Activated naive CD8-positive, alpha-beta T cell treated with anti-CD3 and anti-CD28 coated beads, Interleukin-2, amount 50 U/mL, for 24 hours (primary cell): ENCODE data around the gene P2RX5.

Experiments used
- ATAC-seq: fragments of 150-1000 bp; cut with Tn5 transposase; one replicate; pipeline ENCODE4 v1.10.0; 2021
- DNase-seq: peaks from one replicate; pipeline ENCODE4 v3.0.0; 2021
- H3K27ac Mint-ChIP-seq: one replicate; pipeline ENCODE4 v1.8.0; 2021; ENCODE audit warnings: mild to moderate bottlenecking, mixed read lengths
- H3K27me3 Mint-ChIP-seq: one replicate; pipeline ENCODE4 v1.8.0; 2021; ENCODE audit warnings: mixed read lengths
- H3K36me3 Mint-ChIP-seq: one replicate; pipeline ENCODE4 v1.8.0; 2021; ENCODE audit warnings: low read depth, mixed read lengths
- H3K4me1 Mint-ChIP-seq: one replicate; pipeline ENCODE4 v1.8.0; 2021; ENCODE audit warnings: mixed read lengths
- H3K4me3 Mint-ChIP-seq: one replicate; pipeline ENCODE4 v1.8.0; 2021; ENCODE audit warnings: mild to moderate bottlenecking, moderate library complexity, mixed read lengths
- H3K9me3 Mint-ChIP-seq: one replicate; pipeline ENCODE4 v1.8.0; 2021; ENCODE audit warnings: mixed read lengths

The P2RX5 gene

DNA sequence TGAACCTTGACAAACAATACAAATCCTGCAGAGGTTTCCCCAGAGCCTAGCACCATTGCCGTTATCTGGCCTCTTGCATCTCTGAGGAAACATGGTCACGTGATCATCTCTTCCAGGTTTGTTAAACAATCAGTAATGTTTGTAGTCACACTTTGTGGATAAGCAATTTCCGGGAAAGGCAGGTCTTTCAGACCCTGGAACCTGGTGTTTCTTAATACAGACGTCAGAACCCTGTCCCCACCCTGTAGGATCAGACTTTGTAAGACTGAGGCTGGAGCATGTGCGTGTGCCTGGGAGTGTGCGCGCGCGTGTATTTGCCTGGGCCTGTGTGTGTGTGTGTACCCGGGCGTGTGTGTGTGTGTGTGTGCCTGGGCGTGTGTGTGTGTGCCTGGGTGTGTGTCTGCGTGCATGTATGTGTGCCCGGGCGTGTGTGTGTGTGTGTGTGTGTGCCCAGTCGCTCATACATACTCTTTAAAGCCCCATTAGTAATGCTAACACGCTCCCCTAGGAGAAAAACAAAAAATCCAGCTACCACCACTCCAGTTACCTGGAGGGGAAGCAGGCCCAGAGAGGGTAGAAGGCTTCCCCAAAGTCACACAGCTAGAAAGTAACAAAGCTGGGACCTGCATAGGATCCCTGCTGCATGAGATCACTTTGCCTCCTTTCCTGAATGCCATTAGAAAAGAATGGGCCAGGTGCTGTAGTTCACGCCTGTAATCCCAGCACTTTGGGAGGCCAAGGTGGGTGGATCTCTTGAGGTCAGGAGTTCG lies 54.1 kb downstream of the P2RX5 start:
- Mint-ChIP-seq H3K27ac (no peak overlapping the region), H3K4me3 (no peak overlapping the region), H3K9me3 (no peaks in the 10 kb centered on the region), H3K27me3 (no peaks in the 10 kb centered on the region), H3K4me1 (peaks cover 56% of the 10 kb centered on the region), H3K36me3 (peaks cover 14% of the 10 kb centered on the region)
- no peak for DNase-seq
- ATAC-seq, result no peak

DNA sequence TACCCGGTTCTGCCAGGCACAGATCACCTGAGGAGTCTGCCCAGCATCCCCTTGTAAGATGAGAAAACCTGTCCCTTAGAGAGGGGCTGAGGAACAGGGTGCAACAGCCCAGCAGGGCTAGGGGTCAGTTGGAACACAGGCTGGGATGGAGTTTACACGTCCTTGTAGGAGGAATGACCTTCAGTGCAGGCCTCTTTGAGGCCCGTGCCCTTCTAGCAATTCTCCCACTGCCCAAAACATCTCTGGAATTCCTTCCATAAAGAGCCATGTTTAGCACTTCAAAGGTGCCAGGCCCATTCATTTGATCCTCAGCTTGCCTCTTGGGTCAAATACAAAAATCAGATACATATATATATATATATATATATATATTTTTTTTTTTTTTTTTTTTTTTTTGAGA lies 54.9 kb downstream of the P2RX5 start:
- ATAC-seq (no peak), DNase-seq (no peak)
- Mint-ChIP-seq H3K9me3 (no peaks in the 10 kb centered on the region), H3K27me3 (no peaks in the 10 kb centered on the region), H3K27ac (peak overlapping the region; percentile 90), H3K4me3 (no peak overlapping the region), H3K36me3 (peaks cover 14% of the 10 kb centered on the region), H3K4me1 (peaks cover 56% of the 10 kb centered on the region)

DNA sequence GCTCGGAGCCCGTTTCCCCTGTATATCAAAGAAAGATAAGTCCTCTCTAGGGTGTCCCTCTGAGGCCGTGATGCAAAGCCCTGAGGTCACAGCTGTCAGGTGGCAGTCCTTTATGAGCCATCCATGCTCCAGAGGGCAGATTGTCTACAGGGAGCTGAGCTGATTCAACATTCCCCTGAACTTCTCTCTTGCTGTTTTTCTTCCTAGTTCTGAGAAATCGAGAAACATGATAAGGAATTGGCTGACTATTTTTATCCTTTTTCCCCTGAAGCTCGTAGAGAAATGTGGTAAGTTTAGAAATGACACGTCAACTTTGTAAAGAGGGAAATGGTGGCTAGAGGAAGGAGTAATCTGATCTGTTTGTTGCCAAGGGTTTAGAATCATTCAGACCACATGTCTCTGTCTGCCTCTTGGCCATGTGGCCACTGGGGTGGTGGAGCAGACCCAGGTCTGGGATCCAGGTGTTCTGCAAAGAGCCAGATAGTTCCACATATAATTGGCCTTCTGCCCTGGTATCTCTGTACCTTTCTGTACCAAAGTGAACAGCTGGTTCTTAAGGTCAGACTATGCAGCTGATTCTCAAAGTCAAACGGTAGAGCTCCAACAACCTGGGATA lies 55.9 kb downstream of the P2RX5 start:
- Mint-ChIP-seq H3K27me3 (no peaks in the 10 kb centered on the region), H3K4me3 (peak overlapping the region; percentile 61), H3K9me3 (no peaks in the 10 kb centered on the region), H3K27ac (peak overlapping the region; percentile 90), H3K4me1 (peaks cover 53% of the 10 kb centered on the region), H3K36me3 (peaks cover 10% of the 10 kb centered on the region)
- peak; percentile 44 for DNase-seq
- peak; percentile 26 for ATAC-seq

DNA sequence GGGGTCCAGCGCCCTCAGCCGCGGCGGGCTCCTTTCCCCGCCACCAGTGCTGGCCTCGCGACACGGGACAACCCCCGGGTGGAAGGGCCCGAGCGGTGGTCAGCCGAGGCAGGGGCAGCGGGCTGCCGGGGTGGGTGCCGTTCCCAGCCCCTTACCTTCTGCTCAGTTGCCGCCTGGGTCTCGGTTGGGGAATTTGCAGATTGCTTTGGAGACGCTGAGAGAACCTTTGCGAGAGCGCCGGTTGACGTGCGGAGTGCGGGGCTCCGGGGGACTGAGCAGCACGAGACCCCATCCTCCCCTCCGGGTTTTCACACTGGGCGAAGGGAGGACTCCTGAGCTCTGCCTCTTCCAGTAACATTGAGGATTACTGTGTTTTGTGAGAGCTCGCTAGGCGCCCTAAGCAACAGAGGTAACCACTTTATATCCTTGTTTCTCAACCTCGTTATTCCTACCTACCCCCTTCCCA lies 59.0 kb downstream of the P2RX5 start:
- peak overlapping the region; percentile 93 for H3K4me3 Mint-ChIP-seq
- no peak overlapping the region for H3K27ac Mint-ChIP-seq
- no peak for ATAC-seq
- H3K4me1 Mint-ChIP-seq, result peaks cover 44% of the 10 kb centered on the region
- DNase-seq, result no peak
- H3K36me3 Mint-ChIP-seq, result peaks cover 4% of the 10 kb centered on the region
- no peaks in the 10 kb centered on the region for H3K27me3 Mint-ChIP-seq
- no peaks in the 10 kb centered on the region for H3K9me3 Mint-ChIP-seq

DNA sequence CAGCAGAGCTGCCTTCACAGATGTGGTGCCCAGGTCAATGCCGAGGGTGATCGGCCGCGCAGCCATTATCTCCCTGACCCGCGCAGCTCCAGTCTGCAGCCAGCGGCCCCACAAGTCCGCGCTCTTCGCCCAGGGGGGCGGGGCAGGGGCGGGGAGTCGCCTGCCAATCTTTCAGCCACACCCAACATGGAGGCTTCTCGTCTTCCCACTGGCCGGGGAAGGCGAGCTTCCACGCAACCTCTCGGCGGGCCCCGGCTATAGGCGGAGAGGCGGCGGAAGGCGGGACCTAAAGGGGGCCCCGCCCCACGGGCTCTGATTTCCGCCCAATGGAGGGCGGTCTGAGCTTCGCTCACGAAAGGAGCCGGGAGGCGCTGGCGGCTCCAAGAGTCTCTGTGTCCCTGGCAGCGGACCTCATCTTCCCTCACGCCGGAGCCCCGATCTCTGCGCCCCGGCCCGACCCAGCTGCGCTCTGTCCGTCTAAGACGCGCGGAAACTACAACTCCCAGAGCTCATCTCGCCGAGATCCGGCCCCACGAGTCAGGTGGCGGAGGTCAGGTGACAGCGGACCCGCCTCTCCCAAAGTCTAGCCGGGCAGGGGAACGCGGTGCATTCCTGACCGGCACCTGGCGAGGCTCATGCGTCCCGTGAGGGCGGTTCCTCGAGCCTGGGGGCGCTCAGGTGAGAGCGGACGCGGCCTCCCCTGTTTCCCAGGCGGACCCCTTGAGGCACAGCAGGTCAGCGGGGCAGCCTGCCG lies 59.6 kb downstream of the P2RX5 start, which contains the start of the genes CTNS and SHPK:
TSS of gene CTNS (plus strand) at position 607 of the 754 bp plus-strand sequence. CDS start 3,447 bp downstream, outside the sequence.
TSS of gene SHPK (minus strand) at position 97 of the 754 bp plus-strand sequence. CDS start at position 66, 31 bp downstream.
- DNase-seq (peak; percentile 96), ATAC-seq (peak; percentile 96)
- no peaks in the 10 kb centered on the region for H3K9me3 Mint-ChIP-seq
- peaks cover 41% of the 10 kb centered on the region for H3K4me1 Mint-ChIP-seq
- no peaks in the 10 kb centered on the region for H3K27me3 Mint-ChIP-seq
- peak within 1 kb of the TSS; percentile 93 for H3K4me3 Mint-ChIP-seq
- peak within 1 kb of the TSS; percentile 97 for H3K27ac Mint-ChIP-seq
- peaks cover 4% of the 10 kb centered on the region for H3K36me3 Mint-ChIP-seq

DNA sequence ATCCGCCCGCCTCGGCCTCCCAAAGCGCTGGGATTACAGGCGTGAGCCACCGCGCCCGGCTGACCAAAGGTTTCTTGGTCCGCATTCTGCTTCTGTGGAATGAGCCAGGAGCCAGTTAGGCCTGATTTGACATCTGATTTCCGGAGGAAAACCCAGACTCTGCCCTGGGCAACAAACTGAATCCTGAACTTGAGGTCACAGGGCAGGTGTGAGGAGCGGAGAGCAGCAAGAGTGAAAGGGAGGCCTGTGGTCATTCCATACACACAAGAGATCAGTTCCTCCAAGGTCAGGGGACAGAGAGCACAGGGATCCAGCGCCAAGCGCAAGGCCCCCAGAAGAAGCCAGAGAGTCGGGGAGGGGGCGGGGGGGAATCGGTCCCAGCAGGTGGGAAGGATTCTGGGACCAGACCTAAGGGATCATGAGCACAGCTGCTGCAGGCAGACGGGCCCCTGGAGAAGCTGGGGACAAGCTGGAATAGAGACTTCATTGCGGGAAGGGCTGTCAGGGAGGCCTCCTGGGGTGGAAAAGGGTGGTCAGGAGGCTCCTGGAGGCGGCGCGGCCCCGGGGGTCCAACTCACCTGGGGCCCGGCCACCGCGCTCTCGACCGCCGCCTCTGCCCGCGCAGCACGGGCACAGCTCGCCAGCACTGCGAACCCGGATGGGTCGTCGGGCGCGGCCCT lies 60.3 kb downstream of the P2RX5 start:
- ATAC-seq (peak; percentile 14), DNase-seq (no peak)
- no peaks in the 10 kb centered on the region for H3K27me3 Mint-ChIP-seq
- H3K9me3 Mint-ChIP-seq, result no peaks in the 10 kb centered on the region
- H3K36me3 Mint-ChIP-seq, result peaks cover 4% of the 10 kb centered on the region
- no peak overlapping the region for H3K27ac Mint-ChIP-seq
- peaks cover 37% of the 10 kb centered on the region for H3K4me1 Mint-ChIP-seq
- H3K4me3 Mint-ChIP-seq, result peak overlapping the region; percentile 93

DNA sequence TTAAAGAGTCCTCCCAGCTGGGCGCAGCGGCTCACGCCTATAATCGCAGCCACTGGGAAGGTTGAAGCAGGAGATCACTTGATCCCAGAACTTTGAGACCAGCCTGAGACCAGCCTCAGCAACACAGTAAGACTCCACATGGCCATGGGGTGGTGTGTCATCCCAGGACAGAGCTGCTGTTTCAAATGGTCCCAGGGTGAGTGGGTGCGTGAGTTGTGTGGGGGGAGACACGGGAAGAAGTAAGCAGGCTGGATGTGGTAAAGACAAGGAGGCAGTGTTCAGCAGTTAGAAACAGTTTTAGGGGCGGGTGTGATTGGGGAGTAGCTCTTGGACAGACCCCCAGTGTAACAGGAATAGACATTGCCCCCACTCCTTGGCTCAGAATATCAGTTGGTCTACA lies 63.7 kb downstream of the P2RX5 start:
- Mint-ChIP-seq H3K4me1 (peaks cover 10% of the 10 kb centered on the region), H3K4me3 (no peak overlapping the region), H3K27ac (no peak overlapping the region), H3K36me3 (peaks cover 10% of the 10 kb centered on the region), H3K27me3 (no peaks in the 10 kb centered on the region), H3K9me3 (no peaks in the 10 kb centered on the region)
- DNase-seq, result no peak
- no peak for ATAC-seq

DNA sequence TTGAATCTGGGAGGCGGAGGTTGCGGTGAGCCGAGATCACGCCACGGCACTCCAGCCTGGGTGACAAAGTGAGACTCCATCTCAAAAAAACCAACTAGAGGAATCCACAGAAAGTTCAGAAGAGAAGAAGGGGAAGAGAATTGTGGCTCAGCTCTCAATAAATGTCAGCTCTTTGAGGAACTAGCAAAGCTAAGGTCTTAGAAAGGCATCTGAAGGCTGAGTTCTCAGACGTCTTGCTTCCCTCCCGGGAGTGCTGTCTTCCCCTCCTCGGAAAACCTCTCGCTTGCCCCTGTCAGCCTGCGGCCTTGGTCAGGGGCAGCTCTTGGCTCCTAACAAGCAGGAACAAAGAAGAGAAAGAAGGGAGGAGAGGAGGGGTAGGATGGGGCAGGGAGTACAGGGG lies 65.2 kb downstream of the P2RX5 start:
- Mint-ChIP-seq H3K4me1 (peaks cover 8% of the 10 kb centered on the region), H3K27ac (no peak overlapping the region), H3K36me3 (peaks cover 15% of the 10 kb centered on the region), H3K27me3 (no peaks in the 10 kb centered on the region), H3K9me3 (no peaks in the 10 kb centered on the region), H3K4me3 (no peak overlapping the region)
- DNase-seq, result no peak
- ATAC-seq, result no peak

DNA sequence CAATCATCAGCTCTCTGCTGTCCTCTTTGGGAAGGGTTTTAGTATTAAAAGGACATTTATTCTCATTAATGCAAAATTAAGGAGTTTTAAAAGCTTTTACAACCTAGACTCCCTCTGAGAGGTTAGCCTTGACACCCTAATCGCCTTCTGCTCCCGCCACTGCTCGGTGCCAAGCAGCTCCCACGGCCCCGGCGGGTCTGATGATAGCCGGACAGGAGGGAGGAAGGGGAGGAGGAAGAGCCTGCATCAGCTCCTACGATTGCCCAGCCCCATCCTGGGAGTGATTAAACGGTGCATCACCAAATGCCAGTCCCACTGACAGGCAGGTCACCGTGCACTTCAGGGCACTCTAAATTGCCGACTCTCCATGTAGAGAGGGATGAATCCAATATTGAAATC lies 68.2 kb downstream of the P2RX5 start:
- Mint-ChIP-seq H3K27me3 (no peaks in the 10 kb centered on the region), H3K36me3 (peaks cover 13% of the 10 kb centered on the region), H3K4me3 (no peak overlapping the region), H3K4me1 (no peaks in the 10 kb centered on the region), H3K27ac (no peak overlapping the region), H3K9me3 (no peaks in the 10 kb centered on the region)
- ATAC-seq, result no peak
- no peak for DNase-seq

DNA sequence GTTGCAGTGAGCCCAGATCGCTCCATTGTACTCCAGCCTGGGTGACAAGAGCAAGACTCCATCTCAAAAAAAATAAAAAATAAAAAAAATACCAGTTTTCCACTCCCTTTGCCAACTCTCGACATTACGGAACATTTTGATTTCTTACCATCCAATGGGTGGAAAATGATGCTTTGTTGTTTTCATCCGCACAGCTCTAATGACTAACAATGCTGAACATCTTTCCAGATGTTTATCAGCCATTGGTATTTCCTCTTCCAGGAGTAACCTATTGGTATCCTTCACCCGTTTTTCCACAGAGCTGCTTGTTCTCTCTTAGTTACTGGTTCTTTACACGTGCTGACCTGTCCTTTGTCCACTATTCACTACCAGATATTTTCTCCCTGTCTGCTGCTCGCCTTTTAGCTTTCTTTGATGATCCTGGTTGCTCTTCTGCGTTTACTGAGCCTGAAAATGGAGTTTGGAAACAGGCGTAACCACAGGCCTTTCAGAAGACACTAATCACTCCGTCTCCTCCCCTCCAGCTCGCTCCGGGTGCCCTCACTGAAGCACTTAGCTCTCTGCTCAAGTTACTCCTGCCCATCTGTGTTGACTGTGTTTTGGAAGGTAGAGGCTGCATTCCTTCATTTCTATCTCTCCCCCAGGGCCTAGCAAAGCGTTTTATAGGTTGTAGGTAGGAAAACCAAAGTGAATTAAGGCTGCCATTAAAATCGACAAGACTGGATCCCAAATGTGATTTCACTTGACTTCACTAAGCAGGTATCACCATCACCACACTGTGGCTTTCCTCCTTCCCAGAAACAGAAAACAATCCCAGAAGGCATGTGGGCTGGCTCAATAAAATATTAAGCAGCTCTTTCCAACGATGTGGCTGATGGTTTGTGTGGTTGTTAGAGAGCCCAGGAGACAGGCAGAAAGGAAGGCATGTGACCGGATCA lies 68.9 kb downstream of the P2RX5 start:
- H3K4me3 Mint-ChIP-seq, result no peak overlapping the region
- no peaks in the 10 kb centered on the region for H3K27me3 Mint-ChIP-seq
- H3K27ac Mint-ChIP-seq, result no peak overlapping the region
- H3K9me3 Mint-ChIP-seq, result no peaks in the 10 kb centered on the region
- no peak for ATAC-seq
- H3K36me3 Mint-ChIP-seq, result peaks cover 13% of the 10 kb centered on the region
- DNase-seq, result no peak
- H3K4me1 Mint-ChIP-seq, result no peaks in the 10 kb centered on the region
